K562 (cell line): ENCODE data around the gene MEF2D. TPM values are rescaled to one million over a fixed set of nuclear protein-coding genes. Genes with fewer than 3 reads are reported as not detected.

ENCODE experiments used
- ATAC-seq: fragments of 200-7000 bp; cut with Tn5 transposase; 3 replicates; pipeline ENCODE4 v1.9.1; 2020; ENCODE audit warnings: moderate library complexity
- BruUV-seq: library from RNA; stranded (reverse); fragments of 400-500 nt; replicated peaks from 2 replicates; lab custom pipeline; 2021; lab: Mats Ljungman, UMichigan
- CTCF ChIA-PET: fragments of 300-600 bp; formaldehyde crosslinking; extraction: SDS; loops from one replicate; lab custom pipeline; 2021; ENCODE audit warnings: low intra/inter-chr PET ratio; lab: Yijun Ruan, JAX
- POLR2A ChIA-PET: fragments of 300-600, 350-650 bp; sonication (Branson Sonifier 250); formaldehyde crosslinking; extraction: SDS; loops from one replicate; lab custom pipeline; 2021; ENCODE audit warnings: antibody characterized with exemption, inconsistent platforms; lab: Yijun Ruan, JAX
- DNase-seq, 4 experiments: peaks; one replicate each; pipeline versions ENCODE4 v3.0.0 to v3.0.0-alpha.2; 2011 to 2018; ENCODE audit warnings: low spot score in 3 of 4, mixed read lengths in 3 of 4; ENCODE audit errors: extremely low read depth in 1 of 4
- FAIRE-seq: peaks from 2 replicates; lab custom pipeline; 2011; peaks lifted over from hg19 to GRCh38; lab: Jason Lieb, UNC
- H2AFZ ChIP-seq: 2 replicates; pipeline ENCODE4 v1.6.0; 2011; ENCODE audit warnings: low read depth, low read length, control low read depth, inconsistent platforms
- H3K27ac ChIP-seq: fragments of 200-600 bp; 3 replicates; pipeline ENCODE4 v1.8.0; 2011; ENCODE audit warnings: low read depth, mild to moderate bottlenecking, control low read depth, inconsistent platforms, low read length, moderate library complexity, mixed read lengths; ENCODE audit errors: extremely low read depth
- H3K27me3 ChIP-seq, 2 experiments: fragments of 300-600 bp in 1 of 2; 2 replicates in 1 of 2; 3 replicates in 1 of 2; pipeline versions ENCODE4 v1.6.0 to v1.8.0; 2011; ENCODE audit warnings: inconsistent platforms in 2 of 2, low read length in 2 of 2, mild to moderate bottlenecking in 1 of 2, mixed read lengths in 1 of 2, moderate library complexity in 1 of 2; ENCODE audit not compliant: control insufficient read depth in 2 of 2, insufficient read depth in 2 of 2
- H3K36me3 ChIP-seq: fragments of 300-600 bp; 3 replicates; pipeline ENCODE4 v1.8.0; 2011; ENCODE audit warnings: mild to moderate bottlenecking, low read length, inconsistent platforms; ENCODE audit not compliant: control insufficient read depth, insufficient read depth
- H3K4me1 ChIP-seq, 2 experiments: fragments of 200-600 bp in 1 of 2; replicated peaks in 1 of 2; 2 replicates in 1 of 2; 3 replicates in 1 of 2; pipeline versions ENCODE4 v1.5.1 to v1.8.0; 2011; ENCODE audit warnings: inconsistent platforms in 2 of 2, low read length in 2 of 2, mild to moderate bottlenecking in 1 of 2, mixed read lengths in 1 of 2, moderate library complexity in 1 of 2; ENCODE audit not compliant: control insufficient read depth in 2 of 2, insufficient read depth in 2 of 2
- H3K4me2 ChIP-seq: 2 replicates; pipeline ENCODE4 v1.6.1; 2011; ENCODE audit warnings: low read length, control low read depth, inconsistent platforms, mixed read lengths; ENCODE audit not compliant: insufficient read depth
- H3K4me3 ChIP-seq: fragments of 200-600 bp; sonication (generic), shearing (Covaris generic); 2 replicates; pipeline ENCODE4 v1.5.1; 2016; ENCODE audit warnings: control low read depth, inconsistent platforms
- H3K79me2 ChIP-seq: fragments of 200-600 bp; 3 replicates; pipeline ENCODE4 v1.8.0; 2011; ENCODE audit warnings: low read length, inconsistent platforms; ENCODE audit not compliant: control insufficient read depth, insufficient read depth
- H3K9ac ChIP-seq, 2 experiments: 2 replicates each; pipeline versions ENCODE4 v1.6.0 to v1.6.1; 2011; ENCODE audit warnings: low read depth in 2 of 2, low read length in 2 of 2, control low read depth in 1 of 2, inconsistent platforms in 1 of 2, mild to moderate bottlenecking in 1 of 2, mixed read lengths in 1 of 2; ENCODE audit not compliant: insufficient read depth in 1 of 2
- H3K9me1 ChIP-seq: one replicate; pipeline ENCODE4 v1.6.0; 2011; ENCODE audit warnings: inconsistent platforms, mild to moderate bottlenecking, low read length, moderate library complexity; ENCODE audit not compliant: control insufficient read depth, insufficient read depth
- H3K9me3 ChIP-seq: replicated peaks from 2 replicates; pipeline ENCODE4 v1.5.1; 2011; ENCODE audit warnings: low read depth, low read length, inconsistent platforms; ENCODE audit not compliant: control insufficient read depth, insufficient read depth
- H4K20me1 ChIP-seq: replicated peaks from 2 replicates; pipeline ENCODE4 v1.6.1; 2011; ENCODE audit warnings: low read length, inconsistent platforms, mixed read lengths; ENCODE audit not compliant: control insufficient read depth, insufficient read depth
- SAFB2 ChIP-seq: fragments of 200-400 bp; formaldehyde crosslinking; IDR thresholded peaks from 2 replicates; pipeline ENCODE4 v1.6.1; 2018; ENCODE audit warnings: borderline replicate concordance, low read length, low read depth, moderate library complexity; ENCODE audit not compliant: severe bottlenecking
- WGBS: fragments of 100-300 bp; shearing (Covaris generic); methylation state at CpG from one replicate; pipeline ENCODE4 v1.1.6; 2016; ENCODE audit warnings: low coverage, mixed read lengths; ENCODE audit not compliant: insufficient coverage; ENCODE audit errors: missing lambda C conversion rate; 5-methylcytosine and 5-hydroxymethylcytosine counted together
- in situ Hi-C: fragments of 300-500 bp; cut with MboI; formaldehyde crosslinking; loops from 4 replicates; pipeline ENCODE4 v1.15.0; 2018; ENCODE audit warnings: inconsistent platforms, mixed read lengths
- intact Hi-C: fragments of 100-400 bp; cut with micrococcal nuclease; formaldehyde crosslinking; loops from 2 replicates; pipeline ENCODE4 v1.14.2; 2022
- polyA plus RNA-seq, 8 experiments: library from polyadenylated mRNA; depleted of rRNA in 4 of 8; stranded (reverse) in 5 of 8; unstranded in 3 of 8; fragments of >200 nt; fragmentation: Nextera tagmentation in 2 of 8; fragmentation: Illumina TruSeq in 1 of 8; extraction: Ambion mirVana in 2 of 8; extraction: Trizol in 1 of 8; gene quantifications; 2 replicates each; pipeline versions ENCODE4 v1.2.1 to v1.2.3, GENCODE V29; 2011 to 2014; ENCODE audit warnings: inconsistent platforms in 1 of 8, missing spikeins in 1 of 8
- total RNA-seq, 7 experiments: library from RNA; depleted of rRNA in 6 of 7; stranded (reverse); fragments of >200 nt in 6 of 7; fragmentation: Illumina TruSeq in 2 of 7; extraction: Trizol in 2 of 7; gene quantifications; 2 replicates each; pipeline versions ENCODE4 v1.2.1 to v1.2.3, GENCODE V29; 2011 to 2021; ENCODE audit warnings: low replicate concordance in 1 of 7
- TF ChIP-seq, protein P1 (sequence below), 3 experiments: IDR thresholded peaks in 2 of 3; conservative IDR thresholded peaks in 1 of 3; 2 replicates each; pipeline ENCODE4 v1.5.1; 2011 to 2012; ENCODE audit warnings: low read length in 3 of 3, mild to moderate bottlenecking in 3 of 3, control low read depth in 2 of 3, improper control_type of control experiment in 1 of 3, inconsistent platforms in 1 of 3, low read depth in 1 of 3, mixed read lengths in 1 of 3, moderate library complexity in 1 of 3; ENCODE audit not compliant: insufficient read depth in 2 of 3

The MEF2D gene
- total and polyA plus RNA-seq, 9 of the 15 experiments (the other 6 are each of a cell fraction or from before 2014, with no cell fraction given): 0.10 to 19.5 (median 2.6) TPM

GRCh38 chr1:156549390-156549789, 48.8 kb upstream of the MEF2D start:
- intact Hi-C loops: loop anchor here (10.0 kb wide), 1 partner anchor 65 kb away; no protein-coding TSS in a partner anchor
- no peak overlapping the region for H3K27ac ChIP-seq

More at GRCh38 chr1:156549390-156549789, 48.8 kb upstream of the MEF2D start:
- no peaks in the 10 kb centered on the region for H3K27me3 ChIP-seq
- ChIA-PET CTCF (interaction anchor here (0.6 kb wide), 1 partner anchor 1523 kb away, joined by 6 read pairs; no protein-coding TSS in a partner anchor), POLR2A (interaction anchor here (0.6 to 0.8 kb wide), 2 partner anchors 29 to 73 kb away, joined by 3 to 4 read pairs; no protein-coding TSS in a partner anchor)
- FAIRE-seq: no peak
- no peak for DNase-seq
- BruUV-seq: no TSS peak
- in situ Hi-C loops: no loop called here
- no peak for TF ChIP-seq SAFB2
- TF ChIP-seq, protein P1, sequence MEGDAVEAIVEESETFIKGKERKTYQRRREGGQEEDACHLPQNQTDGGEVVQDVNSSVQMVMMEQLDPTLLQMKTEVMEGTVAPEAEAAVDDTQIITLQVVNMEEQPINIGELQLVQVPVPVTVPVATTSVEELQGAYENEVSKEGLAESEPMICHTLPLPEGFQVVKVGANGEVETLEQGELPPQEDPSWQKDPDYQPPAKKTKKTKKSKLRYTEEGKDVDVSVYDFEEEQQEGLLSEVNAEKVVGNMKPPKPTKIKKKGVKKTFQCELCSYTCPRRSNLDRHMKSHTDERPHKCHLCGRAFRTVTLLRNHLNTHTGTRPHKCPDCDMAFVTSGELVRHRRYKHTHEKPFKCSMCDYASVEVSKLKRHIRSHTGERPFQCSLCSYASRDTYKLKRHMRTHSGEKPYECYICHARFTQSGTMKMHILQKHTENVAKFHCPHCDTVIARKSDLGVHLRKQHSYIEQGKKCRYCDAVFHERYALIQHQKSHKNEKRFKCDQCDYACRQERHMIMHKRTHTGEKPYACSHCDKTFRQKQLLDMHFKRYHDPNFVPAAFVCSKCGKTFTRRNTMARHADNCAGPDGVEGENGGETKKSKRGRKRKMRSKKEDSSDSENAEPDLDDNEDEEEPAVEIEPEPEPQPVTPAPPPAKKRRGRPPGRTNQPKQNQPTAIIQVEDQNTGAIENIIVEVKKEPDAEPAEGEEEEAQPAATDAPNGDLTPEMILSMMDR (IDR thresholded peaks at IDR 0.05 in 2 of 3, conservative IDR thresholded peaks at IDR 0.05 in 1 of 3; ENCODE audit: insufficient read depth in 2 of 3, low read depth in 1 of 3, low read length in 3 of 3): peak in 1 of 3 experiments; percentile 2; a peak in 1 of 6 replicates
- H3K9me3 ChIP-seq: no peaks in the 10 kb centered on the region
- ATAC-seq: no peak; the same call in 2 of the 3 replicates
- no peaks in the 10 kb centered on the region for H4K20me1 ChIP-seq
- no peaks in the 10 kb centered on the region for H3K9me1 ChIP-seq
- no peak overlapping the region for H2AFZ ChIP-seq
- H3K9ac ChIP-seq: no peak overlapping the region
- H3K79me2 ChIP-seq: no peaks in the 10 kb centered on the region
- 81% methylated on average over 2 of the region's 2 CpGs for WGBS
- no peak overlapping the region for H3K4me2 ChIP-seq
- H3K36me3 ChIP-seq: peaks cover 42% of the 10 kb centered on the region; the same call in 2 of the 3 replicates
- H3K4me1 ChIP-seq: no peaks in the 10 kb centered on the region
- H3K4me3 ChIP-seq: no peak overlapping the region
